ENCODE measurements around the gene MED15. TPM values are rescaled to one million over a fixed set of nuclear protein-coding genes. Genes with fewer than 3 reads are reported as not detected.
"Not testable (repeated sequence)": the region's sequence is repeated elsewhere in the genome, so short reads cannot be mapped to it uniquely, and the experiment has no call there.

The MED15 gene
- total RNA-seq, 4 donors from 2014 or later = 40.3 to 69.6 (median 49.2) TPM

DNA sequence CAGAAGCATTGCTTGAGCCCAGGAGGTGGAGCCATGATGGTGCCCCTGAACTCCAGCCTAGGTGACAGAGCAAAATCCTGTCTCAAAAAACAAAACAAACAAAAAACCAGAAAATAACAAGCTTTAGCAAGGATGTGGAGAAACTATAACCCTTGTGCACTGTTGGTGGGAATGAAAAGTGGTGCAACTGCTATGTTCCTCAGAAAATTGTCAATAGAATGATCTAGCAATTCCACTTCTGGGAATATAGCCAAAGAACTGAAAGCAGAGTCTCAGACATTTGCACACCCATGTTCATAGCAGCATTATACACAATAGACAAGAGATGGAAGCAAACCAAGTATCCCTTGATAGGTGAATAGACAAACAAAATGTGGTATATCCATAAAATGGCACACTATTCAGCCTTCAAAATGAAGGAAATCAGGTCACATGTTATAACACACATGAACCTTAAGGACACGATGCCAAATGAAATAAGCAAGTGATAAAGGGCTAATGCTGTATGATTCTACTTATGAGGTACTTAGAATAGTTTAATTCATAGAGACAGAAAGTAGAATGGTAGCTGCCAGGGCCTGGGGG, 27.7 kb upstream of the MED15 start:
- no peak overlapping the region for H3K4me3 ChIP-seq (ENCODE audit: low read depth, poor library complexity, severe bottlenecking)
- DNase-seq (ENCODE audit: low spot score in 2 of 2) = no peak
- intact Hi-C loops (cut with DNase I; ENCODE audit: low total_unique reads) = no loop called here
- WGBS, 2 donors = 91 to 97% methylated on average over 1 of the region's 1 CpG
- TF ChIP-seq CTCF (IDR thresholded peaks at IDR 0.05) (no peak), POLR2A (IDR thresholded peaks at IDR 0.05) (no peak)

DNA sequence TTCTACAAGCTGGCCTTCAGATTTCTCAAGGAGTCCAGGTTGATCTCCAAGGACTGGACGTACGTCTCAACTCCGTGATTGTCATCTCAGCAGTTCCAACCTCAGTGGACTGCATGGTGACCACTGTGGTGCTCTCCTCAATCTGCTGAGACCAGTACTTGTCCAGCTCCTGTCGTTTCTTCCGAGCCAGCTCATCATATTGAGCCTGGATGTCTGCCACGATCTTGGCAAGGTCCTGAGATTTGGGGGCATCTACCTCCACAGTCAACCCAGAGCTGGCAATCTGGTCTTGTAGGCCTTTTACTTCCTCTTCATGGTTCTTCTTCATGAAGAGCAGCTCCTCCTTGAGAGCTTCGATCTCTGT, 24.3 kb upstream of the MED15 start:
- intact Hi-C loops (cut with DNase I; ENCODE audit: low total_unique reads); DNase-seq (ENCODE audit: low spot score in 2 of 2); H3K4me3 ChIP-seq (ENCODE audit: low read depth, poor library complexity, severe bottlenecking): not testable (repeated sequence)
- WGBS, 2 donors = 93 to 98% methylated on average over 7 of the region's 7 CpGs

DNA sequence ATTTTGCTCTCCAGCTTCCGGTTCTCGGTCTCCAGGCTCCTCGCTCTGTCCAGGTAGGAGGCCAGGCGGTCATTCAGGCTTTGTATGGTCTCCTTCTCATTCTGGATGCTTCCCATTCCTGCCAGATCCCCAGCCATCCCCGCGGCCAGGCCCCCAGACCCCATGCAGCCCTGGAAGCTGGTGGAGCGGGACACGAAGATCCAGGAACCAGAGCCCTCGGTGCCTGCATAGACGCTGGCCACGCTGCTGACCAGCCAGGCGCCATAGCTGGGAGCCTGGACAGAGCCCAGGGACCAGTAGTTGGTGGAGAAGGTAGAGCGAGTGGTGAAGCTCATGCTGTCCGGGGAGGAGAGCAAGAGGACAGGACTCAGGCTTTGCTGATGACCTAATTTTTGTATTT, 23.6 kb upstream of the MED15 start:
- intact Hi-C loops (cut with DNase I; ENCODE audit: low total_unique reads) = no loop called here
- WGBS, 2 donors = 93 to 98% methylated on average over 14 of the region's 14 CpGs
- no peak for TF ChIP-seq POLR2A (IDR thresholded peaks at IDR 0.05)
- TF ChIP-seq CTCF (IDR thresholded peaks at IDR 0.05) = no peak
- no peak overlapping the region for H3K4me3 ChIP-seq (ENCODE audit: low read depth, poor library complexity, severe bottlenecking)
- DNase-seq (ENCODE audit: low spot score in 2 of 2) = no peak

DNA sequence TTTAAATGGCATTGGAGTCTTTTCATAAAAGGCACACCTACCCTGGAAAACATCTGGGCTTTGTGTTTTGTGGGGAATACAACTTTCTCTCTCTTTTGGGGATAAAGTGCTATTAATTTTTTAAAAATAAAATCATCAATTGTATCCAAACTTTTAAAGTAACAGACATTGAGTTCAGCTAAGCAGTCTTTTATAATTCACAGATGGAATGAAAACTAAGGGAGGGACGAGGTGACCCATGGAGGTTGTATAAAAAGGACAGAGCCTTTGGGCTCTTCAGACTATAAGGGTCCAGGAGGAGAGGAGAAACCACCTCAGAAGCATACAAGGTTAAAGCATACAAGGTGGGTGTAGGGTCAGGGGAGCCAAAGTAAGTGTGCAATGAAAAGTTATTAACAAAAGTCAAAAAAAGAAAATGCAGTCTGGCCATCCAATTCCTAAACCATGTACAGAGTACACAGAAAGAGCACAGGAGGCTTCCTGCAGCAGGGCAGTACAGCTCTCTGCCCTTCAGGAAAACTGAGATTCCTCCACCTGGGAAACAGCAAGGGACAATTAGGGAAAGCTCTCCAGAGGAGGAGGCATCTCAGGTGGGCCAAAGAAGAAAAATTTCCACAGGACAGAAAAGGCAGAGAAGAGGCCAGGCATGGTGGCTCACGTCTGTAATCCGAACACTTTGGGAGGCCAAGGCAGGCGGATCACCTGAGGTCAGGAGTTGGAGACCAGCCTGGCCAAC, 22.3 kb upstream of the MED15 start:
- 94 to 95% methylated on average over 4 of the region's 4 CpGs for WGBS, 2 donors
- intact Hi-C loops (cut with DNase I; ENCODE audit: low total_unique reads) = no loop called here
- TF ChIP-seq CTCF (IDR thresholded peaks at IDR 0.05) (no peak), POLR2A (IDR thresholded peaks at IDR 0.05) (no peak)
- H3K4me3 ChIP-seq (ENCODE audit: low read depth, poor library complexity, severe bottlenecking) = no peak overlapping the region
- no peak for DNase-seq (ENCODE audit: low spot score in 2 of 2)

GRCh38 chr22:20486229-20486628, 21.2 kb upstream of the MED15 start:
- WGBS, 2 donors = 91 to 100% methylated on average over 2 of the region's 2 CpGs
- no peak for DNase-seq (ENCODE audit: low spot score in 2 of 2)
- no peak overlapping the region for H3K4me3 ChIP-seq (ENCODE audit: low read depth, poor library complexity, severe bottlenecking)
- intact Hi-C loops (cut with DNase I; ENCODE audit: low total_unique reads) = no loop called here
- no peak for TF ChIP-seq CTCF (IDR thresholded peaks at IDR 0.05)
- no peak for TF ChIP-seq POLR2A (IDR thresholded peaks at IDR 0.05)

DNA sequence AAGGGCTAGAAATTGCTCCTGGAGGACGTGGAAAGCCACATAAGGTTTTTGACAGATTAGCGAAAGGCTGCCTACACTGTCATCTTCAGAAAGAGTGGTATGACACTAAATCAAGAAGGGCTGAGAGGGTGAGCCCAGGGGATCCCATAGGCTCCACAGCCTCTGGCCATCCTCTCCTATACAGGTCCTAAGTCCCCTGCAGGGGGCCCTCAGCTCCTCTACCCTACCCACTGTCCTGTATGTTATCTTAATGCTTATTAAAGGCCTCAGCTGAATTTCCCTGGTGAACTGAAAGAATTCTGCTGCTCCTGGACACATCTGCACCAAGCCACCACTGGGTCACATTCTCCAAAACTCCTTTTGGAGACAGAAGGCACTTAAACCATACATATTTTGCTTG, 19.7 kb upstream of the MED15 start:
- DNase-seq (ENCODE audit: low spot score in 2 of 2) = no peak
- H3K4me3 ChIP-seq (ENCODE audit: low read depth, poor library complexity, severe bottlenecking) = no peak overlapping the region
- intact Hi-C loops (cut with DNase I; ENCODE audit: low total_unique reads) = no loop called here
- TF ChIP-seq CTCF (IDR thresholded peaks at IDR 0.05) = no peak
- TF ChIP-seq POLR2A (IDR thresholded peaks at IDR 0.05) = no peak
- 98 to 100% methylated on average over 2 of the region's 2 CpGs for WGBS, 2 donors

All from lower leg skin (tissue), 4 donors.